SIG-M5 treated with dmso at 0.1 percent for 504 hours (cell line): ENCODE measurements around the gene EZR.
"Not testable (repeated sequence)": the region's sequence is repeated elsewhere in the genome, so short reads cannot be mapped to it uniquely, and the experiment has no call there.

ENCODE experiments used
- DNase-seq: peaks from one replicate; lab custom pipeline; 2025; ENCODE audit not compliant: unreplicated experiment; lab: John Stamatoyannopoulos, UW

Gene EZR

GRCh38 chr6:158799051-158799792, 19.9 kb downstream of the EZR start:
- no peak for DNase-seq

- no peak for DNase-seq
Measured at GRCh38 chr6:158798311-158798710, 20.9 kb downstream of the EZR start.

GRCh38 chr6:158797331-158798310, 21.5 kb downstream of the EZR start:
- no peak for DNase-seq

GRCh38 chr6:158796353-158796752, 22.8 kb downstream of the EZR start:
- DNase-seq: no peak

GRCh38 chr6:158795516-158795915, 23.7 kb downstream of the EZR start:
- DNase-seq: no peak

GRCh38 chr6:158793432-158793831, 25.7 kb downstream of the EZR start:
- DNase-seq: peak; percentile 26

GRCh38 chr6:158792505-158792904, 26.7 kb downstream of the EZR start:
- not testable (repeated sequence) for DNase-seq

GRCh38 chr6:158791274-158791855, 27.8 kb downstream of the EZR start:
- no peak for DNase-seq

GRCh38 chr6:158789115-158789917, 29.9 kb downstream of the EZR start:
- DNase-seq: no peak

- no peak for DNase-seq
Measured at GRCh38 chr6:158787395-158787794, 31.8 kb downstream of the EZR start.

GRCh38 chr6:158786645-158787304, 32.4 kb downstream of the EZR start:
- no peak for DNase-seq

GRCh38 chr6:158785036-158785435, 34.1 kb downstream of the EZR start:
- no peak for DNase-seq

GRCh38 chr6:158784505-158784904, 34.7 kb downstream of the EZR start:
- DNase-seq: no peak

- DNase-seq: no peak
Measured at GRCh38 chr6:158783851-158784250, 35.3 kb downstream of the EZR start.

- no peak for DNase-seq
Measured at GRCh38 chr6:158783167-158783450, 36.1 kb downstream of the EZR start.

GRCh38 chr6:158782432-158783166, 36.6 kb downstream of the EZR start:
- no peak for DNase-seq

- DNase-seq: no peak
Measured at GRCh38 chr6:158781692-158782373, 37.3 kb downstream of the EZR start.

- no peak for DNase-seq
Measured at GRCh38 chr6:158780988-158781691, 38.0 kb downstream of the EZR start.
